ENCODE measurements around the gene CADM2.

DNA sequence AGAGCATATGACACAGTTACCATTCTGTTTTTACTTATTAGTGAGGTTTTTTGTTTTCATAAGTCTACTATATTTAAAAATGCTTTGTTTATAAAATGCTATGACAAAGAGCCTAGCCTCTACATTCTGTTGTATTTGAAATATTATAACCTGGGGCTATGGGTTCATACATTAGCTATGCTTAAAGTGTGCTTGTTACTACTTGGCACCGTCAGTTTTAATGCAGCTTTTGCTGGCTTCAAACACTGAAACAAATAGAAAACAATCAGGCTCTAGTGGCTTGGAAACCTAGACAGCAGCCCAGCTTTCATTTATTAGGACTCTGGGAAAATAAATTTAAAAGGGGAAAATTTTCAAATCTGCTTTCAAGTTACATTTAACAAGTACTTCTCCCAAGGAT, 635.9 kb downstream of the CADM2 start:
- TF ChIP-seq, protein P1, sequence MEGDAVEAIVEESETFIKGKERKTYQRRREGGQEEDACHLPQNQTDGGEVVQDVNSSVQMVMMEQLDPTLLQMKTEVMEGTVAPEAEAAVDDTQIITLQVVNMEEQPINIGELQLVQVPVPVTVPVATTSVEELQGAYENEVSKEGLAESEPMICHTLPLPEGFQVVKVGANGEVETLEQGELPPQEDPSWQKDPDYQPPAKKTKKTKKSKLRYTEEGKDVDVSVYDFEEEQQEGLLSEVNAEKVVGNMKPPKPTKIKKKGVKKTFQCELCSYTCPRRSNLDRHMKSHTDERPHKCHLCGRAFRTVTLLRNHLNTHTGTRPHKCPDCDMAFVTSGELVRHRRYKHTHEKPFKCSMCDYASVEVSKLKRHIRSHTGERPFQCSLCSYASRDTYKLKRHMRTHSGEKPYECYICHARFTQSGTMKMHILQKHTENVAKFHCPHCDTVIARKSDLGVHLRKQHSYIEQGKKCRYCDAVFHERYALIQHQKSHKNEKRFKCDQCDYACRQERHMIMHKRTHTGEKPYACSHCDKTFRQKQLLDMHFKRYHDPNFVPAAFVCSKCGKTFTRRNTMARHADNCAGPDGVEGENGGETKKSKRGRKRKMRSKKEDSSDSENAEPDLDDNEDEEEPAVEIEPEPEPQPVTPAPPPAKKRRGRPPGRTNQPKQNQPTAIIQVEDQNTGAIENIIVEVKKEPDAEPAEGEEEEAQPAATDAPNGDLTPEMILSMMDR (IDR thresholded peaks at IDR 0.05), result no peak
- no peak for TF ChIP-seq POLR2A (IDR thresholded peaks at IDR 0.05)

Data from adrenal gland (tissue), 5 donors.